ENCODE measurements around the gene ULK2.

The ULK2 gene

GRCh38 chr17:19738757-19739156, 129.0 kb downstream of the ULK2 start:
- TF ChIP-seq, protein P1, sequence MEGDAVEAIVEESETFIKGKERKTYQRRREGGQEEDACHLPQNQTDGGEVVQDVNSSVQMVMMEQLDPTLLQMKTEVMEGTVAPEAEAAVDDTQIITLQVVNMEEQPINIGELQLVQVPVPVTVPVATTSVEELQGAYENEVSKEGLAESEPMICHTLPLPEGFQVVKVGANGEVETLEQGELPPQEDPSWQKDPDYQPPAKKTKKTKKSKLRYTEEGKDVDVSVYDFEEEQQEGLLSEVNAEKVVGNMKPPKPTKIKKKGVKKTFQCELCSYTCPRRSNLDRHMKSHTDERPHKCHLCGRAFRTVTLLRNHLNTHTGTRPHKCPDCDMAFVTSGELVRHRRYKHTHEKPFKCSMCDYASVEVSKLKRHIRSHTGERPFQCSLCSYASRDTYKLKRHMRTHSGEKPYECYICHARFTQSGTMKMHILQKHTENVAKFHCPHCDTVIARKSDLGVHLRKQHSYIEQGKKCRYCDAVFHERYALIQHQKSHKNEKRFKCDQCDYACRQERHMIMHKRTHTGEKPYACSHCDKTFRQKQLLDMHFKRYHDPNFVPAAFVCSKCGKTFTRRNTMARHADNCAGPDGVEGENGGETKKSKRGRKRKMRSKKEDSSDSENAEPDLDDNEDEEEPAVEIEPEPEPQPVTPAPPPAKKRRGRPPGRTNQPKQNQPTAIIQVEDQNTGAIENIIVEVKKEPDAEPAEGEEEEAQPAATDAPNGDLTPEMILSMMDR (IDR thresholded peaks at IDR 0.05; ENCODE audit: low read depth, low read length) = no peak
- H3K4me3 ChIP-seq (replicated peaks in 1 of 2; ENCODE audit: low read depth in 2 of 2, low read length in 2 of 2) = no peak overlapping the region
- no peak for DNase-seq (ENCODE audit: low read depth in 2 of 2)

GRCh38 chr17:19738073-19738449, 129.7 kb downstream of the ULK2 start:
- TF ChIP-seq, protein P1 (IDR thresholded peaks at IDR 0.05; ENCODE audit: low read depth, low read length) = no peak
- no peak for DNase-seq (ENCODE audit: low read depth in 2 of 2)
- no peak overlapping the region for H3K4me3 ChIP-seq (replicated peaks in 1 of 2; ENCODE audit: low read depth in 2 of 2, low read length in 2 of 2)

DNA sequence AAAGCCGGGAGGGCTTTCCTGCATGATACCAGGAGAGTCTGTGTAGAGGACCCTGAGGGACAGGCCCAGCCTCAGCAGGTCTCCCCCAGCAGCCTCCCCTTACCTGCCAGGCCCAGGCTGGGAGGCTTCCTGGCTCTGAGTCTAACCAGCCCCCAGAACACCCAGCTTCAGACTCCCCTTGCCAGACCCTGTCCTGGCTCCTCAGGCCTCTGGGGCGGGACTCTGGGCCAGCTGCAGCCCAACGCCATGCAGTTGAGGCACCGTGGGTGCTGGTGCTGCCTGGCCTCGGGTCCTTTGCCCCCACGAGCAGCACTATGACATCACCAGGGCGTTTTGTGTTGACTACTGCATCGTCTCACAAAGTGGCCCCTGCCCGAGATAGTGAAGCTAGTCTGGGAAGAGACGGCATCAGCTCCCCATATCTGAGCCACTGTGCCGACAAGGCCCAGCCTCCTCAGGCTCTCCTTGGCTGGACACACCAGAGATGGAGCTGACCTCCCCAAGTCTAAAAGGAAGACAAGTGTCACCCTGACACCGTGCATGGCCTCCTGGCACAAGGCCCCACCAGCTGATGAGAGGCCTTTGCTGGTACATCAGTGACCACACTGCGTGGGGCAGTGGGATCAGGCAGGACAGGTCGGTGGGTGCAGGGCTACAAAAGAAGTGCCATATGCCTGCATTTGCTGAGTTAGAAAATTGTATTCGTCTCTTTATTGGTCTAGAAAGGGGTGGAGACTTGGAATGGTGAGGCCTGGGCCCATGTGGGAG, 130.2 kb downstream of the ULK2 start:
- no peak overlapping the region for H3K4me3 ChIP-seq (replicated peaks in 1 of 2; ENCODE audit: low read depth in 2 of 2, low read length in 2 of 2)
- TF ChIP-seq, protein P1 (IDR thresholded peaks at IDR 0.05; ENCODE audit: low read depth, low read length) = no peak
- no peak for DNase-seq (ENCODE audit: low read depth in 2 of 2)

DNA sequence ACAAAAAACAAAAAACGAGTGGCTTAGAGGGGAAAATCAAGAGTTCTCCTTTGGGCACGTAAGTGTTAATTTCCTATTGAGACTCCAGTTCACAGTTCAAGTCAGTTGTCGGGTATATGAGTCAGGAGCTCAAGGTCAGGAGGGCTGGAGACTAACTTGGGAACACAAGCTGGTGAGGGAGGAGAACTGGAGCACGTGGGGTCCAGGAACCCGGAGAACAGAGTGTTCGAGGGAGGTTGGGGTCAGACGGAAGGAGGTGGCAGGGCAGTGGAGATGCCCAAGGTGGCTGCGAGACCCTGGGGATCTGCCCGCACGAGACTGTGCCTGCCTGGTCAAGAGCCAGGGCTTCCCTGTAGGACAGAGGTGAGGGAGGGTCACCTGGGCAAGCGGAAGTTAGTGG, 131.7 kb downstream of the ULK2 start:
- no peak overlapping the region for H3K4me3 ChIP-seq (replicated peaks in 1 of 2; ENCODE audit: low read depth in 2 of 2, low read length in 2 of 2)
- TF ChIP-seq, protein P1 (IDR thresholded peaks at IDR 0.05; ENCODE audit: low read depth, low read length) = no peak
- no peak for DNase-seq (ENCODE audit: low read depth in 2 of 2)

DNA sequence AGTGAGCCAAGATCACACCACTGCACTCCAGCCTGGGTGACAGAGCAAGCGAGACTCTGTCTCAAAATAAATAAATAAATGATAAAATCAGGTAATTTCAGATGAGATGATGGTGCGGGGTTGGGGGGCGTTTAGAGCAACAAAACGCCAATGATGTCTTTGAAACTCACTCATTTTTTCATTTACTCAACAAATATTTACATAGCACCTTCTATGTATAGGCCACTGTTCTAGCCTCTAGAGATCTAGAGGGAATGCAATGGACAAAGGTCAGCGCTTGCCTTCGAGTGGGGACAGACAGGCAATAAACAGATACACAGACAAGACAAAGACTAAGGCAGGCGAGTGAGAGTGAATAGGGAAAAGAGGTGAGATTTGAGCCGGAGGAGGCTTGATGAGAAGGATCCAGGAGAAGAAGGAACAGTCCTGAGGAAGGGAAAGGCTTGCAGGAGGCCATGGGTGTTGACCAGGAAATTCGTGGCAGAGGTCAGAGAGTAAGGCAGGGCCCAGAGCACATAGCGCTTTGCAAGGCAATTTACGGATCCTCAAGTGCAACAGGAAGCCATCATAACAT, 133.7 kb downstream of the ULK2 start:
- TF ChIP-seq, protein P1 (IDR thresholded peaks at IDR 0.05; ENCODE audit: low read depth, low read length) = no peak
- H3K4me3 ChIP-seq (replicated peaks in 1 of 2; ENCODE audit: low read depth in 2 of 2, low read length in 2 of 2) = no peak overlapping the region
- no peak for DNase-seq (ENCODE audit: low read depth in 2 of 2)

DNA sequence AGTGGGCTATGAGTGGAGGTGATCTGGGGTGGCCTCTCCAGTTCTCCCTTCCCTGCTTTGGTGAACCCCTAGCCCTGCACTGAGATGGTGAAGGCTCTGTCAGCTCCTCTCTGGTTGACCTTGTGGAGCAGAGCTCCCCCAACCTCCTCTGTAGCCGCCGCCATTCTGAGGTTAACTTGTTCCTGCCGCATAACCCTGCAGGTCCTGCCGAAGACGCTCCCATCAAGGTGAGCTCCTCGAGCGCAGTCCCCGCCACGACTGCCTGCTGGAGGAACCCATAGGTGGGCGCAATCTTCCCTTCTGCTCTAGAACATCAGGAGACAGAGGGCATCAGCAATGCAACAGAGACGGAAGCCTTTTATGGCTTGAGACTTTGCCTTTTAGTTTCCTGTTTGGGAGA, 136.1 kb downstream of the ULK2 start:
- no peak for DNase-seq (ENCODE audit: low read depth in 2 of 2)
- no peak overlapping the region for H3K4me3 ChIP-seq (replicated peaks in 1 of 2; ENCODE audit: low read depth in 2 of 2, low read length in 2 of 2)
- TF ChIP-seq, protein P1 (IDR thresholded peaks at IDR 0.05; ENCODE audit: low read depth, low read length) = no peak

All from cardiac fibroblast (primary cell).